PC-3 (cell line): ENCODE results near the gene AHNAK2.

Experiments used
- CTCF ChIP-seq: fragments of 300-600 bp; sonication (generic); conservative IDR thresholded peaks from 2 replicates; pipeline ENCODE4 v1.5.1; 2017; ENCODE audit warnings: antibody characterized with exemption, low read depth, mild to moderate bottlenecking, low read length
- EZH2 ChIP-seq: fragments of 300-600 bp; sonication (generic); IDR thresholded peaks from one replicate; pipeline ENCODE4 v1.6.1; 2017; ENCODE audit warnings: antibody characterized with exemption, mild to moderate bottlenecking, low read length; ENCODE audit not compliant: unreplicated experiment
- EZH2phosphoT487 ChIP-seq: fragments of 300-600 bp; sonication (generic); IDR thresholded peaks from 2 replicates; pipeline ENCODE4 v1.6.1; 2018; ENCODE audit warnings: mild to moderate bottlenecking, antibody characterized with exemption, low read length, borderline replicate concordance

GRCh38 chr14:105026033-105026785, 48.0 kb upstream of the AHNAK2 start:
- TF ChIP-seq CTCF (no peak), EZH2phosphoT487 (no peak), EZH2 (no peak)
